Inflammatory macrophage treated with lipopolysaccharide for 1 hour (primary cell): ENCODE measurements around the gene ENTR1.

ENCODE experiments used
- DNase-seq, 2 donors: peaks; one replicate each; pipeline ENCODE4 v3.0.0-alpha.2; 2020 to 2022

ENTR1 gene

DNA sequence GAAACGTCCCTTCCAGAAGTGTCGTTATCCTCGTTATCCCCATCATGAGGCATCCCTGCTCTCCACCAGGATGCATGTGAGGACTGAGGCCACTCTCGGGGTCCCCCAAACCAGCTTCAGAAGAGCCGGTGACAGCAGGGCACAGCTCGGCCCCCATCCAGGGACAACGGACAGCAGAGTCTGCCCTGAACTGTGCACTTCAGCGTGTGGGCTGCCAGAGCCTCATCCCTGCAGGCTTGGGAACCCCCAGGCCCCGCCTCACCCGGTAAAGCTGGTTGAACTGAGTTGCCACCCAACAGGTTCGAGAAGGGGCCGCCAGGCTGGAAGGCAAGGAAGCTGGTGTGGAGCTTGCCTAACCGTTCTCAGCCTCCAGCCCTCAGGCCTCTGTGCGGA lies 36.2 kb downstream of the ENTR1 start:
- DNase-seq: no peak

DNA sequence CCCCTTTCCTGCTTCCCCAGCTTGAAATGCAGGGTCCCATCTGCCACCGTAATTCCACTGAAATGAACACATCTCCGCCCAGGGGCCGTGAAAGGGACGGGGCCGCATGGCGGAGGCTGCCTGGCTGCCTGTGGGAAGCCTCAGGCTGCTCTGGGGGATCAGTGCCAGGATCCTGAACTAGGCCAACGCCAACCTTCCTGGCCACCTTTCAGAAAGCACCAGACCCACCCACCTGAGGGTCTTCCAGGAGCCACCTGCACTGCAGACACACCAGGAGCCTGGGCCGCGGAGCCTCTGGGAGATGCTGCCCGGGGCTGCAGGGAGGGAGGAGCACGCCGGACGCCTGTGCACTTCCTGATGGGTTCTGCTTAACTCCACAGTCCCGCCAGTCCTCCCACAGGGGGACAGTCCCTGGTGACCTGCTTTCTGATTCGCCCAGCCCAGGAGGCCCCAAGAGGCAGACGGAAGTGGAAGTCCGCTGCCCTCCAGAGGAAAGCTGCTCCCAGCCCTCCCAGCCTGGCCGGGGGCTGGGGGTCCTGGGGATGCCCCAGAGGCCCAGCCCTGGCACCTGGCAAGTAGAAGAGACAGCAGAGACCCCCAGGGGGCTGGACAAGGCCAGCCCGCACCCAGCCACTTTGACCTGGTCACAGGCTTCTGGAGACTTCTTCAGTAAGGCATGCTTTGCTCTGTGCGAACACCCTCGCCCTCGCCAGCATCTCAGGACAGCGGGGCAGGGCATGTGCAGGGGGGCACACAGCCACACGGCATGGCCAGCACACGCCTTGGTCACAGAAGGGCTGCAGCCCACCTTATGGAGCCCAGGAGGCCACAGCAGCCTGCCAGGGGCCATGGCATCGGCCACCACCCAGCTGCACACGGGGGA lies 36.9 kb downstream of the ENTR1 start, which contains the start of gene CARD9:
Gene CARD9 (minus strand): TSS at position 370 of the 883 bp plus-strand sequence. CDS start 1,591 bp downstream, outside the sequence.
- peak; percentile 85 for DNase-seq

DNA sequence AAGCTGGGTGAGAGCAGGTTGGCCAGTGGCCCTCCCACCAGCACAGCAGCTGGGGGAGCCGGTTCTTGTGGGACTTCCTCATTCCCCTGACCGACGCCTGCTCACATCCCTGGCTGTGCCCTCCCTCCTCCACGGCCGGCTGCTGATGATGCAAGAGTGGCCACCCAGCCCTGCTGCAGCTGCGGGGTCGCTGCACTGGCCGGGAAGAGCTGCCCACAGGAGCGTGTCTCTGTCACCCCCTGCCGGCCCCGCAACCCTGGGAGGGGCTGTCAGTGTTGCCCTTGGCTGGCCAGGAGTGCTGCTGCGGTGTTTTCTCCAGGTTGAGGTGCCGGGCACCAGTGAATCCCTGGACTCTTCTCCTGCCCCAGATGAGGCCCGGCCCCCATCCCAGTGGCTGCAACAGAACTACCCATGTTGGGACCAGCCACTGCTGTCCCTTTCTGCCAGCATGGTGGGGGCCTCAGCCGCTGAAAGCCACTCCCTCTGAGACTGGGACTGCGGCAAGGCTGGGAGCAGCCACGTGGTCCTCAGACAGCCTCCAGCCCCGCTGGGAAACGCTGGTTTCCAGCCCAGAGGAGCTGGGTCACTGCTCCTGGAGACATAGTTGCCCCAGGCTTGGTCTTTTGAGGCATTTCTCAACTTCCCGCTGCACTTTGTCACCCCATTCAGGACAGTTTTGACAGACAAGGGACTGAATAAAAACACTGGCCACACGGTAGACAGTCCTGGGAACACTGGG lies 37.7 kb downstream of the ENTR1 start:
- peak; percentile 78 to 80 for DNase-seq

DNA sequence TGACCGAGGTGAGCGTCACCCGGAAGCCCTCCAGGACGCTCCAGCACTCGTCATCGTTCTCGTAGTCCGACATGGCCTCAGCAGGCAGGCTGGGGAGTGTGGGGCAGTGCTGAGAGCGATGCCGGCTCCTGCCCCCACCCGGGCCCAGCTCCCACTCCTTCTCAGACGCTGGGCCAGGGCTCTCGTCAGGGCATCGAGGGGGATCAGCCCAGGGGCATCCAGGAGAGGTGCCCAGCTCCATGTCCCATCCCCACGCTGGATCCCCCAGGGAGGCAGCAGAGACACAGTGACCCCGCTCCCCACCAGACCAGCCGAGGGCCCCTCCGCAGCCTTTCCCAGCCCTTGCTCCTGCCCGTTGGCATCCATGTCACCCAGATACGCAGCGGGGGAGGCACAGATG lies 38.4 kb downstream of the ENTR1 start:
- DNase-seq: no peak

DNA sequence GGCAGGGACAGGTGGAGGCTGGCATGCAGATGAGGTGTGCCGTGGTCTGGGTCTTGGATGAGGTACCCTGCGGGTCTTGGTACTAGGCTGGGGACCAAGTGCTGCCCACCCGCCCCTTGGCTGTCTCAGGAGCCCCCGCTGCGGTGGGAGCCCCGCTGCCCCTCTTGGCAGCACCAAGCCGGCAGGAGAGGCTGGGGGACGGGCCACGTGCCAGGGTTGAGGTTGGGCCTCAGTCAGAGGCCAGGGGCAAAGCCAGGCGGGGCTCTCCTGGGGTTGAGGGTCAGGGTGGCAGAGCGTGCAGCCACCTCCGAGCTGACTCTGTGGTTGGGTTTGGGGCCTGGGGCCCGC lies 38.9 kb downstream of the ENTR1 start:
- DNase-seq: no peak

DNA sequence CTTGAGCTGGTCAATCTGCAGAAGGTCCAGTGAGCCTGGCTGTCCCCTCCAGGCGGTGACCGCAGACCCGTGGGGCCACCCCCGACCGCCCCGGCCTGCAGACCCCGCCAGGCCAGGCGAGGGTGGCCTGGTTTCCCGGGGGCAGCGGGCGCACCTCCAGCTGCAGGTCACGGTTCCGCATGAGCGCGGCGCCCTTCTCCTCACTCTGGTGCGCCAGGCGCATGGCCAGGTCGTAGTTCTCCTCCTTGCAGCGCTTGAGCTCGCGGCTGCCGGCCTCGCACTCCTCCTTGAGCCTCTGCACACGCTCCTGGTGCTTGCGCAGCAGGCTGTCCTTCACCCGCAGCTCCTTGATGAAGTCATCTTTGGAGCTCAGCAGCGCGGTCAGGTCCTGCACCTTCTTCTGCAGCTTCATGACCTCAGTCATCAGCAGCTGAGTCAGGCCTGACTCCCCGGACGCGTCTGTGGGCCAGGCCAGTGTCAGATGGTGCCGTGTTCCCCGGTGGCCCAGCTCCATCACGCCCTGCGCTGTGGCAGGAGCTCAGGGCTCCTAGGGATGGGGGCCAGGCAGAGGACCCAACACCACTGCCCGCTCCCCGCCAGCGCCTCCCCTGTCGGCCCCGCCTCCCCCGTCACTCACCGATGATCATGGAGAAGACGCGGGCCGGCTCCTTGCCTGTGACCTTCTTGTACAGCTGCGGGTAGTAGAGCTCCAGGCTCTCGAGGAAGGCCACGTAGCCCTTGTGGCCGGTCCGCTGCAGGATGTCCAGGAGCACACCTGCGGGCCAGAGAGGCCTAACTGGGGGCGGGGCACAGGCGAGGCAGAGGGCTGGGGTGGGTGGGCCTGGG lies 39.5 kb downstream of the ENTR1 start:
- DNase-seq: no peak

DNA sequence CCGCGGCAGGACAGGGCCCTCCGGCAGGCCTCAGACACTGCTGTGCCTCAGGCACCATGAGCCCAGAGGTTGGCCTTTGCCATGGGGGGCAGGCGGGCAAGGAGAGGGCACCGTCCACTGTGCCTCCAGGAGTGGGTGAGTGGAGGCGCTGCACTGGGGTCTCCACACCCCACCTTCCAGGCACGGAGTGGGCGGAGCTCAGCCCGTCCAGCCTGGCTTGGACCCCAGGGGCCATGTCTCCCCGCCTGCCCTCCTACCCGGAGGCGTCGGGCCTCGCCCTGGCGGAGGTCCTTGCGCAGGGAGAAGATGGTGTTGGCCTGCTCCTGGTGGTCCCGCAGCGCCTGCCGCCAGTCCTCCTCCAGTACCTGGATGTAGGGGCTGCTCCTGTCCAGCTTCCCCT lies 40.4 kb downstream of the ENTR1 start:
- DNase-seq: no peak

DNA sequence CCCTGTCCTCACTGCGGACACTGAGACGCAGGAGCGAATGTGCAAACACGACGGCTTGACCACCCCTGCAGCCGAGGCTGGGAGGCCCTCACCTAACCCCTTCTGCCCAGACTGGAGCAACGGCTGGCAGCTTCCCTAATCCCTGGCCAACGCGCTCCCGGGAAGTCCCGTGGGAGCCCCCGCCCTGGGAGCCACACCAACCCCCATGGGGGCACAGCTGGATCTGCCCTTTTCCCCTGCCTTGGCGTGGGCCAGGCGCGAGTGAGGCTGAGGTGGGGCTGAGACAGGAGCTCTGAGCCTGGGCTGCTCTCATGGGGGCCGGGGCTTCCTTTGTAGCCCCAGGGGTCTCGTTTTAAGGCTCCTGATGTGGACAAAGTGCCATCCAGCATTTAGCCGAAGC lies 42.2 kb downstream of the ENTR1 start:
- DNase-seq: no peak

DNA sequence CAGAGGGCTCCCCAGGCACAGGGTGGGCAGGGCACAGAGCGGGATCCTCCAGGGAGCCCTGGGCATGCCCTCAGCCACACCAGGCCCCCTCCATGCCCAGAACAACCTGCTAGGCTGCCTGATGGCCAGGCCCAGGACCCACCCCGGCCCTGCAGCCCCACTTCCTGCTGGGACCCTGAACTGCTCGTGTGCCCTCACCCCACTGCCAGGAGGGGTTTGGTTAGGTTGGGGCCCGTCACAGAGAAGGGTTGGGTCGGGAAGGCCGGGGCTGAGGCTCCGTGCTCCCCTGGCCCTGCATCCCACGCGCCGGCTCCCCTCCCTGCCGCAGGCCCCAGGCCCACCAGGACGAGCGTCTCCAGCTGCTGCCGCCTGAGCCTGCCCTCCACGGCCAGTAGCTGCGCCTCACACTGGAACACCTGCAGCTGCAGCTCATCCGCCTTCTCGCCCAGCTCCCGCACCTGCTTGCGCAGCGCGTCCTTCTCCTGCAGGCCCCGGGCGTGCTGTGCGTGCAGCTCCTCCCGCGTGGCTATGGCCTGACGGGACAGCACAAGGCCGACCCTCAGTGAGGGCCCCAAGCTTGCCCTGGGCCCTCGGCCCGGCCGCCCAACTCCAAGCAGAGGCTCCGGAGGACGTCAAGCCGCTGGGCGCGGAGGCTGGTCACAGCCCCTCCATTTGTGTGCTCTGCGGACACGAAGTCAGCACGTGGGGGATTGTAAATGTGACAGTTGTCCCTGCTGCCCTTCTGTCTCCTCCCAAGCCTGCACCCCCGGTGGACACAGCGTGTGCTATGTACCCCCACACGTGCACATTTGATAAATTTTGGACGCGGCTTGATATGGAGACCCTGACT lies 42.9 kb downstream of the ENTR1 start:
- DNase-seq: no peak

DNA sequence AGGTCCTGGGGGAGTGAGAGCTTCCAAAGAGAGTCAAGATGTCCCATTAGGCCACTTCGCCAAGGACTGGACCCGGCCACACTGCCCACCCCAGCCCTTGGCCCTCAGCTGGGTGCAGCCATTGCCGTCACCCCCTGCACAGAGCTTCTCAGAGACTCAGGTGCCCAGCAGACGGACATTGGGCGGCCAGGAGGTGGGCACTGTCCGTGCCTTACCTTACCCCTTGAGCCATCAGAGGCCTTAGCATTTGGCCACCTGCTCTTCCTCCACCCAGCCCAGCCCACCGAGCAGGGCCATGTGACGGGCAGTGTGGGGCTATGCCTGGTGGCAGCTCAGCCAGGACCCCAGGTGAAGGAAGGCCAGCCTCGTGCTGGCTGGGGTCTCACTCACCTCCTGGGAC lies 43.6 kb downstream of the ENTR1 start:
- no peak for DNase-seq

DNA sequence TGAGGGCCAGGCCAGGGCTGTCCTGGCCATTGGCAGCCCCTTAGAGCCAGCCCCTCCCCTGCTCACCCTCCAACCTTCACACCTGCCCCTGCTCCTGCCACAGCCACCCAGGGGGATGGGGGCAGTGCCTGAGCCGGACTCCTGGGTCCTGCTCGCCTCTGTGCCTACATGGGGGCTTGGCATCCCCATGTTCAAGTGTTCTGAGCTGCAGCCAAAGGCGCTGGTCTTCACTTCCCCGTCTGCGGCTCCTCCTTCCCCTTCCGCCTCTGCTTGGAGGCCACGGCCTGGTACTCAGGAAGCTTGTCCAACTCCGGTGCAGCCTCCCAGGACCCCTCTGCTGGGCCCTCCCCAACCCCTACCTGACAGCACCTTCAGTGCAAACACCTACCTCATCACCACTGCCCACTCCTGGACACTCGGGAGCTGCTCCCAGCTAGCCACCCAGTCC lies 44.6 kb downstream of the ENTR1 start:
- DNase-seq: peak; percentile 25 to 60

DNA sequence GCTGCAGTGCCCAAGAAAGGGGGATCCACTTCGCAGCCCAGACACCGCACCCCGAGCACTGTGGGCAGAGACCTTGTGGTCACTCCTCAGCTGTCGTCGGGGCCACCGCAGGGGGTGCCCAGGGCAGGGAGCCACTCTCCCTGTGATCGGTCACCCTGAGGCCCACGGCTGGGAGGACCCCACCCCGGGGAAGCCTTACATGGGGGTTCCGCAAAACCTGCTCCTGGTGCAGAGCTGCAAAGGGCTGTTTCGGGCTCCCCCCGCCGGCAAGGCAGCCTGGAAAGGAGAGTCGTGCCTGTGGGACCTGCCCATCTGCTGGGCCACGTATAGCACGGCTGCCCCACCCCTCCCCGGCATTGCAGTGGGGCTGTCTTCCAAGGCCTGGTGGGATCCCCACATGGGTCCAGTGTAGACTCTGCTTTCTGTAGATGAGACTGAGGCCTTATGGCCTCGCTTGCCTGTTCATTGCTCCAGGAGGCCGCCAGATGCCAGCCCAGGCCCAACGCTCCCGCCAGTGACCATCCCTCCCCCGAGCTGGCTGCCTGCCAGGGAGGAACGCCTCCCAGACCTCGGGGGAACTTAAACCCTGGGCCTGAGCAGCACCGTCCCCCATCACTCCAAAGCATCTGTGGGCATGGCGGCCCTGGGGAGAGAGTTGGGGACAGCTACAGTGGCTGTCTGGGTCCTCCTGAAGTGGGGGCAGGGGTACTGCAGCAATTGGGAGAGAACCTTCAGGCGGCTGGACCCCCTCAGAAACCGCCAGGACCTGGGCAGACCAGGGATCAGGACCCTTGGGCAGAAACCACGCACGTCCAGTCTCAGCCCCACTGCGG lies 45.3 kb downstream of the ENTR1 start:
- DNase-seq: no peak

DNA sequence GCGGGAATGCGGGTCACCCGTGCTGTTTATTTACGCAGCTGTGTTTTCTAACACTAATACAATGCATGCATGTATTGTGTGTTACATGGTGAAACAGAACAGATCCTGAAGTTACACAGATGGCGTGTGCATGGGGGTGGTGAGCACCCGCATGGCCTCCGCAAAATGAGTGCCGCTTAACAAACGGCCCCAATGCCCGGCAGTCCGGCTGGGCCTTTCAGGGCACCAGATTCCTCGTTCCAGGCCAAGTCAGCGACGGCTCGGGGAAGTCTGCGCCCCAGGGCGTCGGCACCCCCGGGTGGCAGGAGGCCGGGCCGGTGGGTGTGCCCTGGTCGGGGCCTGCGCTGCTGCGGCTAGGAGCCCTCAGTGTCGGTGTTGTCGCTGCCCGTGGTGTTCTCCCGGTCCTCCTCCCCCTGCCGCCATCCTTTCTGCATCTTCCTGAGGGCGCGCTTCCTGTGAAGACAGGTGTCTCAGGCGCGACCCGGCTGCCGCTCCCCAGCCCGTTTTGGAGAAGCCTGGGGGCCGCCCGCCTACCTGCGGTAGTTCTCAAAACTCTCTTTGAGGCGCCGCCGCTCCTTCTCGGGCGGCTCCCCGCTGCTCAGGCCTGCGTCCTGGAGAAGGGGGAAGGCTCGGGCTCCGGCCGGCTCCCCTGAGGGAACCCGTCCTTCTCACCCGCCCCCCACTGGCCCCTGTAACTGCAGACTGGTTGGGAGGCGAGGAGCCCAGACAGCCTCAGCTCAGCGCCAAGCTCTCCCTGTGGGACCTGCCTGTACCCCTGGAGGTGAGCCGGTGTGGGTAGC lies 46.3 kb downstream of the ENTR1 start:
- no peak for DNase-seq

DNA sequence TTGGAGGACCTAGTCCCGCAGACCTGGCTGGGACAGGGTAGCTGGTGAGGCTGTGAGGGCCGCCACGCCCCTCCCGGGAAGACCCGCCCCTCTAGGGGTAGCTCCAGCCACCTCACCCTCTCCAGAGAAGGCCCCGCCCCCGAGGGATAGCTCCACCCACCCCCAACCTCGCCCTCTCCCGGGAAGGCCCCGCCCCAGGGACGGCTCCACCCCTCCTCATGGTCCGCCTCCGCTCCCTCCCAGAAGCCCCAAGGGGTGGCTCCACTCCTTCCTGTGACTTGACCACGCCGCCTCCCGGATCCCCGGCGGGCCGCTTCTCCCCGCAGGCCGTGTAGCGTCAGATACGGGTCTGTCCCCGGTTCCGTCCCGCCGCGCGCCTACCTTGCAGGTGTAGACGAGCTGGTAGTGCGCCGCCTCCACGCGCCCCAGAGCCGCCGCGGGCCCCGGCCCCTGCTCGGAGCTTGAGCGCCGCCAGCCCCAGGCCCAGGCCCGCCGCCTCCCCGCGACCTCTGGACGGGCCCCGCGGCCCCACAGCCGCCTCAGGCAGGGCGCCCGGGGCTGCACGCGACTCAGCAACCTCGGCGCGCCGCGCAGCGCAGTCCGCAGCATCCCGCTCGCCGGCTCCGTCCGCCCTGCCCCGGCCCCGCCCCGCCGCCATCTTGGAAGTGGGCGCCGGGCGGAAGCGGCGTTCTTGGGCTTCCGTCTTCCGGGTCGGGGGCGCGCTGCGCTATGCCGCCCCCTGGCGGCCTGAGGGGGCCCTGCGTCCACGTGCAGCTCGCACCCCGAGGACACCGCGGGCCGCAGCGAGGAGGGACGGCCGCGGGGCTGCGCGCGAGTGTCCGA lies 47.1 kb downstream of the ENTR1 start, which contains the start of gene DNLZ:
Gene DNLZ (minus strand): TSS at position 639 of the 843 bp plus-strand sequence. CDS start 30 bp downstream, at position 609.
- peak; percentile 92 to 97 for DNase-seq

DNA sequence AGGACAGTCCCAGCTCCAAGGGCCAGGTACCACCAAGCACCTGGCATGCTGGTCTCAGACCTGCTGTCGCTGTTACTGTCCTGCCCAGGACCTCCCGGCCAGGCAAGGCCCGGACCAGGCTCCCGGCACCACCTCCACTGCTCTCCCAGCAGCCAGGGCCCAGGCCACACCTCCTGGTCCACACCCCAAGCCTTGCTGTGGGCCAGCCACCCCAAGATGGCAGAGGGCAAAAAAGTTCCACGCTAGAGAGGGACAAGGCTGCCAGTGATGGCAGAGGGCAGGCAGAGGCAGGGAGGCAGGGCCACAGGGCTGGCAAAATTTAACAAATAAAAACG lies 48.0 kb downstream of the ENTR1 start:
- no peak for DNase-seq

DNA sequence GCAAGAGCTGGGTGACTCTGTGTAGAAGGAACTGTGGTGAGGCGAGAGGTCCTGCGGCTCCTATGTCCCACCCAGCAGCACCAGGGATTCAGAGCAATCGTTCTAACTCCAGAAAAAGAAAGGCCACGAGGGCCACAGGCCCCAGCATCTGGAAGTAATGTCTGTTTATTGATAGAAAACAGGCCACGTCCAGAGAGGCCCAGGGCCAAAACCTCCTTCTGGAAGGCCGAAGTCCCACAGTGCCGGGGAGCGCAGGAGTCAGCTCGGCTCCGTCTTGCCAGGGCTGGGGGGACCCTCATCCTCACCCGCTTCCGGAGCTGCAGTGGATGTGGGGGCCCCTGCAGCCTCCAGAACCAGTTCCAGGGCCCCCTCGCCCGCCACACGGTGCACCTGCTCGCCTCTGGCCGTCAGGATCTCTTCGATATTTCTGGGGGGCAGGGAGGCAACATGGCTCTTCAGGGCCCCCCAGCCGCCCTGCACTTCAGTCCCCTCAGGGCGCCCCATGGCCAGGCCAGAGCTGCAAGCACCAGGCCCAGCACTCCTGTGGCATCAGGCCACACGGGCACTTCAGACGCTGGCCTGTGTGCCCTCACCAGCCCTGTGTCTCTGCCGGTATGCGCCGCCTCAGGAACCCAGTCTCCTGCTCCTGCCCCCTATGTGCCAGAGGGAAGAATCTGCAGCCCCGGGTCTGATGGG lies 48.5 kb downstream of the ENTR1 start:
- no peak for DNase-seq

DNA sequence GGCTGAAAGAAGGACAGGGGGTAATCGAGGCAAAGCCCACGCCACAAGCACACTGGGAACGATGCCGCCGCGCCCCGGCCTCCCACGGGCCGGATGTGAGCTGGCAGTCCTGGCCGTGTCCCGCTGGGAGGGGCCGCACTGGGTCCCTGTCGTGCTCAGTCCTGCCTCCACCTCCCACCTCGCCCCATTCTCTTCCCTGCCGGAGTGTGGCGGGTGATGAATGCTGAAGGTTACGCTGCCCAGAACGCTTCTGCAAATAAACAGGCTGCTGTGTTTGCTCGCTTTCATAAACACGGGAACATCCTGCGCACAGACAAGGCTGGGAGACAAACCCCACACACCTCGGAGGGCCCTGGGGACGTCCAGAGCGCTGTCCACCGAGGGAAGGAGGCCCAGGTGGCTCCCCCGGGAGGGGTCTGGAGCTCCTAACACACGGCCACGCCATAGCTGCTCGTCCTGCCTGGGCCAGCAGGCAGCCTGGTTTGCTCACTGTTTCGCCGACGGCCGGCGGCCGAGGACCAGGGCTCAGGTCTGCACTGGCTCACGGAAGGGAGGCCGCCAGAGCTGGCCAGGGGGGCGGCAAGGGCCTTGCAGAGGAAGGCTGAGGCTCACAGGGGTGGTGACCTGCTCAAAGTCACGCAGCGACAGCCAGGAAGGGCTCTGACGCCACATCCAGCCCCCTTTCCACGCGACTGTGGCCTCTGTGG lies 49.2 kb downstream of the ENTR1 start:
- DNase-seq: no peak
